GM21825 (cell line): Measurements from ENCODE around the gene SLC10A7.

Experiments
- ATAC-seq: cut with Tn5 transposase; IDR thresholded peaks from one replicate; pipeline ENCODE4 v1.9.1; 2021; ENCODE audit warnings: mild to moderate bottlenecking, moderate library complexity; ENCODE audit not compliant: unreplicated experiment

Gene SLC10A7, protein sequence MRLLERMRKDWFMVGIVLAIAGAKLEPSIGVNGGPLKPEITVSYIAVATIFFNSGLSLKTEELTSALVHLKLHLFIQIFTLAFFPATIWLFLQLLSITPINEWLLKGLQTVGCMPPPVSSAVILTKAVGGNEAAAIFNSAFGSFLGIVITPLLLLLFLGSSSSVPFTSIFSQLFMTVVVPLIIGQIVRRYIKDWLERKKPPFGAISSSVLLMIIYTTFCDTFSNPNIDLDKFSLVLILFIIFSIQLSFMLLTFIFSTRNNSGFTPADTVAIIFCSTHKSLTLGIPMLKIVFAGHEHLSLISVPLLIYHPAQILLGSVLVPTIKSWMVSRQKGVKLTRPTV

DNA sequence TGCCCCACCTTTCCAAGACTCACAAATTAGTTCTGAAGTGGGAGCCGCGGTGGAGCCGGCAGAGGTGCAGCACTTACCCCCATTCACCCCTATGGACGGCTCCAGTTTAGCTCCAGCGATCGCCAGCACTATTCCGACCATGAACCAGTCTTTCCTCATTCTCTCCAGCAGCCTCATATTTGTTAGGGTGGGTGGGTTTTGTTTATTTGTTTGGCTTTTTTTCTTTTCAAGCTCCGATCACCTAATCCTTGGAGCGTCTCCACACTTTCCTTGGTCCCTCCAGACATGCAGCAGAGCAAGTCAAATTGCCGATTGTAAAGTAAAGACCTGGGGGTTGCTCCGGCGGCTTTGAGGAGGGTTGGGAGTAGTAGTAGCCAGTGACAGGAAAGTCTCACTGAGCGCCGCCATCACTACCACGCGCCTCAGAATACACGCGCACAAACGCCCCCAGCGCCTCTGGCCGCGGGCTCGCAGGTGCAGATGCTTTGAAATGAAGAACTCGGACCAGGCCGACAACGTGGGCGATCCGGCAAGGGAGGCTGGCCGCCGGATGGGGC, at the start of gene SLC10A7:
Gene SLC10A7 (minus strand): TSS at position 400 of the 557 bp plus-strand sequence. CDS start 223 bp downstream, at position 177.
- peak; percentile 78 for ATAC-seq

DNA sequence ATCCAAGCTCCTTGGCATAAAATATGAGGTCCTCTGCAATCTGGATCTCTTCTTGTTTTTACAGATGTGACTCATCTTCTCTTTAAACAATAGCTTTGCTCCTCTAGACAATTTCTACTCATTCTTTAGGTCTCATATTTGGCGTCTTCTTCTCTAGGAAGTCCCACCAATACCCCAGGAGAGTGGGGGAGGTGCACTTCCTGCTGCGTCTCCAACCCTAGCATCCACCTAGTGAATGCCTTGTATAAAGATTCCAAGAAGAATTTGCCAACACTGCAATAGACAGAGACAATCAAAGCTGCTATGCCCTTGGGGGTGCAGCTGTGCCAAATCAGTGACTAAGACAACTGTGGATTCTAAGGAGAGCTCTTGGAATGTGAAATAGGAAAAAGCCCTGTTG, 45.7 kb upstream of the SLC10A7 start:
- no peak for ATAC-seq

DNA sequence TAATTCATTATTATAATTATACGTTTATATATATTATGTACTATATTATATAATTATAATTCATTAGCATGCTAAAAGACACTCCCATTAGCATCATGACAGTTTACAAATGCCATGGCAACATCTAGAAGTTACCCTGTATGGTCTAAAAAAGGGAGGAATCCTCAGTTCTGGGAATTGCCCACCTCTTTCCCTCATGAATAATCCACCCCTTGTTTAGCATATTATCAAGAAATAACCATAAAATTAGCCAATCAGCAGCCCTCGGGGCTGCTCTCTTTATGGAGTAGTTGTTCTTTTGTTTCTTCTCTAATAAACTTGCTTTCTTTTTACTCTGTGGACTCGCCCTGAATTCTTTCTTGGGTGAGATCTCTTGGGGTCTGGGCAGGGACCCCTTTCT, 42.8 kb upstream of the SLC10A7 start:
- no peak for ATAC-seq

DNA sequence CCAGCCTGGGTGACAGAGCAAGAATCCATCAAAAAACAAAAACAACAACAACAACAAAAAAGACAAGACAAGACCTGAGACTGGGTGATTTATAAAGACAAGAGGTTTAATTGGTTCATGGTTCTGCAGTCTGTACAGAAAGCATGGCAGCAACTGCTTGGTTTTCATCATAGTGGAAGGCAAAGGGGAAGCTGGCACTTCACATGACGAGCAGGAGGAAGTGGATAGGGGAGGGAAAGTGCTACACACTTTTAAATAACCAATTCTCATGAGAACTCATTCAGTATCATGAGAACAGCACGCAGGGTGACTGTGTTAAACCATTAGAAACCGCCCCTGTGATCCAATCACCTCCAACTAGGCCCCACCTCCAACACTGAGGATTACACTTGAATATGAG, 28.4 kb upstream of the SLC10A7 start:
- ATAC-seq: no peak

DNA sequence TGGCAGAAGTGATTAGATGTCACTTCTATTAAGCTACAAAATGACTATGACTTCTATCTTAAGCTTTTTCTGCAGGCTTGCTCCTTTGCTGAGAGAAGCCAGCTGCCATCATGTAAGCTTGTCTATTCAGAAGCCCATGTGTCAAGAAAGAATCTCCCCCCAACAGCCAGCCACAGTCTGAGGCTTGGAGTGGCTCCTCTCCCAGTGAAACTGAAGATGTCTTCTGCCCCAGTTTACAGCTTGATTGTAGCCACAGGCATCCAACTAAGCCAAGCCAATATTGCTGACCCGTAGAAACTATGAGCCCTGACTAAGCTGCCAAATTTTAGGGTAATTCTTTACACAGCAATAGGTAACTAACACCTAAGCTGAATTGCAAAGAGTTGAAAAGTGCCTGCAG, 26.7 kb upstream of the SLC10A7 start:
- ATAC-seq: no peak

DNA sequence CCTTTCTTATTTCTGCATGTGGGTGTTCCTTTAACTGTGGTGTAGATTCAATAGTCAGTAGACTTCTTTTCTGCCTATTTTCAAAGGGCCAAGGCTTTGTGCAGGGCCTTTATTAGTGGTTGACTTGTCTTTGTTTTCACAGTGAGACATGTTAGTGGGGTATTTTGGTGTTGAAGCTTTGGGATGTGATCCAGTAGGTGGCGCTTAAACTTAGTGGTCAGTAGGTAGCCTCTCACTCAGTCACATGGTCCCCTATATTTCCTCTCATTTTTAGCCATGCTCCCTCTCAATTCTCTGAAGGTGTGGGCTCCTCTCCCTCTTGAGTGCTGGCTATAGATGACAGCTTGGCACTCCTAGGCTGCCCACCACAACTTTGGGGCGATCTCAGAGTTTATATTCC, 23.4 kb upstream of the SLC10A7 start:
- no peak for ATAC-seq

DNA sequence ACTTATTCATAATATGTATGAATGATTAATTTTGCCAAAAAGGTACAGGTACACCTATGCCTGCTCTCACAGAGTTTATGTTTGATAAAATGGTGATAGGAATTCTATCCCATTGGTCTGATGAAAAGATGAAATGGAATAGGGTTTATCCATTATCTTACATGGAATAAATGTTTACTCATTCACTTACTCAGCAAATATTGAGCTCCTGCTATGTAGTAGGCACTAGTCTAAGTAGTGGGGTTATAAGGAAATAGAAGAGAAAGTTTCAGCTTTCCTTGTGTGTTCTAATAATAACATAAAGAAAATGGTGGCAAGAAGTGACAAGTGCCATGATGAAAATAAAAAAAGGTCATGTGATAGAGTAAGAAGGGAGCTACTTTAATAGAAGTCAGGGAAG, 12.4 kb upstream of the SLC10A7 start:
- no peak for ATAC-seq

DNA sequence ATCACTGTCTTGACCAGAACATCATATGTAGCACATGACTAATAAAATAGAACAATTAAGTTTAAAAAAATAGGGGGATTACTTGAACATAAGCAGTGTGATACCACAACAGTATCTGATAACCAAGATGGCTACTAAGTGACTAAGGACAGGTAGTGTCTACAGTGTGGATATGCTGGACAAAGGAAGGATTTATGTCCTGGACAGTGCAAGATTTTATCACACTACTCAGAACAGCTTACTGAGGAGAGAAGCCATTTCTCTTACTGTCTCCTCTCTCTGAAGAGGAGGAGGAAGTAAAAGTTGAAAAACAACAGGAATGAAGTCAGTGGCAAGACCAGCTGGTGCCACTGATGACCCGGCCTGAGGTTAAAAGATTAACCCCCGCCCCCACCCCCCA, 4.0 kb upstream of the SLC10A7 start:
- ATAC-seq: no peak

DNA sequence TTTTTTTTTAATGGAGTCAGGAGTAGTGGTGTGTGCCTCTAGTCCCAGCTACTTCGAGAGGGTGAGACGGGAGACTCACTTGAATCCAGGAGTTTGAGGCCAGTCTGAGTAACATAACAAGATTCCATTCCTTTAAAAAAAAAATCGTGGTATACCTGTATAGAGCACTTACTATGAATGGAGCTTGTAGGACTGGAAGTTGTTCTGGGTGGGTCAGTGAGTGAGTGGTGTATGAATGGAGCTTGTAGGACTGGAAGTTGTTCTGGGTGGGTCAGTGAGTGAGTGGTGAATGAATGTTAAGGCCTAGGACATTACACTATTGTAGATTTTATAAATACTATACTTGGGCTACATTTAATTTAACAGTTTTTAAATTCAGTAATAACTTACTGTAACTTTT, 2.9 kb upstream of the SLC10A7 start:
- no peak for ATAC-seq

DNA sequence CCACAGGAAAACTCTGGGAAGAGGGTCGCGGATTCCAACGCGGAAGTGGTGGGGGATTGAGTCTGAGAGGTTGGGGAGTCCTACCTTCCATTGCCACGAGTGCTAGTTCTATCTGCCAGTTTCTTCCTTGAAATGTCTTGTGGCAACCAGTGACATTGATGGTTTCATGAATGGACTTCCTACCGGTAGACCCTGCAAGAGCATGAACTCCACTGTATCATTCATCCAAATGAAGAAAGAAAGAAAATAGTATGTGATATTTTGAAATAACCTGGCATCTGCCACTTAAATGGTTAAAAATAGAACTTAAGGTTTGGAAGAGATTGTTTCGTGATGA, 1.1 kb upstream of the SLC10A7 start:
- peak; percentile 10 for ATAC-seq

DNA sequence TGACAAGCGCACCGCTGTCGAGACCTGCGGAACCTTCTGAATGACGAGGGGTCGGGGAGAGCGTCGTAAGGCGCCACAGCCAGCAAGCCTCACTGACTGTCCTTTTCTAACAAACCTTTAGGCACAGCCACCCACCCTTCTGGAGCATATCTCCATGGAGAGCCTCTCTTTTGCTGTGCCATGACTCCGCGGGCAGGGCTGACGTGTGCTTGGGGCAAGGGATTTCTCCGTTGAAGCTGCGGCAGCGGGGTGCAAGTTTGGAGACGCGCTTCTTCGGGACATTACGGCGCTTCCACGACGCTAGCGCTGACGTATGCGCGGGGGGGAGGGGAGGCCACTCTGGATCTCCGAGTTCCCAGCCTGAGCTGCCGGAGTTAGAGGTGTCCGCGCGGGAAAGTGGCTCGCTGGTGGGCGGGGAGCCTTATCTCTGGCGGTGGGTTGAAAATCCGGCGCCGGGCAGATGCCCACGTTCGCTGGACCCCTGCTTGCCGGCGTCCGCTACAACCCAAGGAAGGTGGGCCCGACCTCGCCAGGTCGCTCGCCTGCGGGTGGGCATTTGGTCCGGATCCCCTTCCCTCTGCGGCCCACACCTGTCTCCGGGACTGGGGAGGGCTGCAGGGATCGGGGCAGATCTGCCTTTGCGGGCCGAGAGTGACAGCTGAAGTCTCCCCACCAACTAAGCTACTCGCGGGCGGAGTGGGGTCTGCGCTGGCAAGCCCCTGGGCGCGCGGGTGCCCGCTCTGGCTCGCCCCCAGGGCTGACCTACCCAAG, 543 bp upstream of the SLC10A7 start:
- peak; percentile 82 for ATAC-seq

DNA sequence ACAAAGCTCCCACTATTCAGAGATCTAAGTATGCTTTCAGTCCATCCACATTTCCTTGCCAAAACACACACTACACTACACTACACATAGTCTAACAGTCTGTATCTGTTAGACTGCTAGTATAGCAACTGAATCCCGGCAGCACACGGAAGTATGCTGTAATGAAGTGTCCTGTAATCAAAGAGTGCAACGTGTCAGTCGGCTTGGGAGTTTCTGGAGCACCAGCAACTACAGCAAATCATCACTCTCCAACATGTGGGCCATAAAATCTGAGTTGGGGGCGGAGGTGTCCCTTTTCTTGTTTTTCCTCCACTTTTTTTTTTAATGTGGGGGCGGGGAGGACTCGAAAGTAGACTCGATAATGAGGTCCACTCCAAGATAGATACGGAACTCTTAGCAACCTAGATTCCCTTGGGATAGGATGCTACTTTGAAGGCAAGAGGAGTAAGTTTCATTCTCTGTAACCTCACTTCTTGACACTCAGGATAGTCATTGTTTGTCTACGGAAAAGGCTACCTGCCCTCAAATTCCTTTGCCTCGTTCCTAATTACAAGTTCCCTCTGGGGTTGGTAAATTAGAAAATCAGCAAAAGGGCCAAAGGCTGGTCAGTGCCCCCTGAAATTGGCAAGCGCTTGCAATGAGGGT, 722 bp downstream of the SLC10A7 start:
- peak; percentile 40 for ATAC-seq

DNA sequence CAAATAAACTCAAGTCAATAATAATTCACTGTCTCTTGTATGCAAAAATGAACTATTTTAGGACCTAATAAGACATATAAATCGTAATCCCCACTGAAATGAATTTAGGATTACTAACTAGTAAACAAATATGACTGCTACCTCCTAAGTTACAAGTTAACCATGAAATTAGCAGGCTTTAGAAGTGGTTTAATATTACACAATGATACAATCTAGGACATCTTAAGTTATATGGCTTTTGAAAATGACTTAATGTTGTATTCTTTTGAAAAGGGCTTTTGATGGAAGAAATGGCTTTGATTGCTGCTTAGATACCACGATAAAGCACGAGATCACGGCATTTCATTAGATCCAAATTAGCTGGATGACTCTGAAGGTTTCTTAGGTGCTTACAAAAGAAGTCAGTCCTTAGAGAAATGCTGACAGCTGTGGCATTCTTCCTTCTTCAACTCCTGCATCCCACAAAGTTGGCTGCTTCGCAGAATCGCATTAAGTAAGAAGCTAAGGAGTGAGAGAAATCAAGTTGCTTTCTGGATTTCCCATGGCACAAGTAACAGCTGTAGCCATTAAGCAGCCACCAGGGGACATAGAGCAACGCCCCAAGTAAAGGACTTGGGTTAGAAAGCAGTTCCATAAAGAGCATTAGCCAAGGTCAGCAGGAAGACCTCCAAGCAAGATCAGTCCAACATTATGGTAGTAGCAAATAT, 6.9 kb downstream of the SLC10A7 start:
- ATAC-seq: no peak

DNA sequence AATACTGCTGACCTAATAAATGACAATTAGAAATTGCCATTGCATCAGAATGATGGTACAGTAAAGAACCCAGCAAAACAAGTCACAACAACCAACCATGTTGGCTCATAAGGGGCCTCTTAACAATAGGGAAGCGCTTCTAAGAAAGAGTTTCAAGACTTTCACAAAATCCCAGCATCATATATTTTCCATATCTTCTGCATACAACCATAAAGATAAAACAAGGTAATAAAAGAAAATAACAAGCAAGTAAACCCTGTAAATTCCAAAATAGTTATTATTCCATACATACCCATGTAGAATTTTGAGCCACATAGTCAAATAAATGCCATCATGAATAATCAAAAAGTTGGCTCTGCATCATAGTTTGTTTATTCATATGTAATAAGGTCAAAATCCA, 8.2 kb downstream of the SLC10A7 start:
- ATAC-seq: no peak

DNA sequence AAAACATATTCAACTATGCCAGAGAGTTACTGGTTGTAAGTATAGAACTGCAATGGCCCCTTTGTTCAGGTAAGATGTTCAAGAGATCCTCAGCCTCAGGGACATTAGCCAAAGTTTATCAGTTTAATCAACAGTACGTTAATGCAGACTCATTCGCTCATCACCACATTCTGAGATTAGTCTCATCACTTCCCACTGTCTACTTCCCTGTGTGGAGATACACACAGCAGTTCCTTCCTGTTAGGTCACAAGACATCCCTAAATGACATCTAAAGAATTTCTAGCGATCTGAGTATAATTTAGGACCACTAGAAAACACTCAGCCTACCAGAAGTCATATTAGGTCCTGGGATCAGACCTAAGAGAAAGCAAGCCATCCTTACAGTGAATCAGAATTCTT, 10.4 kb downstream of the SLC10A7 start:
- no peak for ATAC-seq

DNA sequence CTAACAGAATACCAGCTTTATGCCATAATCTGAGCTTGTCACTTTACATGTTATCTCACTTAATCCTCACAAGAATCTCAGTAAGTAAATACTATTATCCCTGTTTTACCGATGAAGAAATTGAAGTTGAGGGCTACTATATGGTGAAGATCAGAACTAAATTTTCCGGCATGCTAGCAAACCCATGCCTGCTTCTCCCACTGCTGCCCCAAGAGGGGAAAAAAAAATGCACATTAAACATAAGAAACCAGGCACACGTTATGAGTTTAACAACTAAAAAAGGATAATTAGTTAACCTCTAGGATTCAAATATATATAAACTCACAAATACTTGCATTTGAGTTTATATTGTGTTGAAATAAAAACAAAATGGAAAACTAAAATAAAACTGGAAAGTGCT, 10.8 kb downstream of the SLC10A7 start:
- no peak for ATAC-seq

DNA sequence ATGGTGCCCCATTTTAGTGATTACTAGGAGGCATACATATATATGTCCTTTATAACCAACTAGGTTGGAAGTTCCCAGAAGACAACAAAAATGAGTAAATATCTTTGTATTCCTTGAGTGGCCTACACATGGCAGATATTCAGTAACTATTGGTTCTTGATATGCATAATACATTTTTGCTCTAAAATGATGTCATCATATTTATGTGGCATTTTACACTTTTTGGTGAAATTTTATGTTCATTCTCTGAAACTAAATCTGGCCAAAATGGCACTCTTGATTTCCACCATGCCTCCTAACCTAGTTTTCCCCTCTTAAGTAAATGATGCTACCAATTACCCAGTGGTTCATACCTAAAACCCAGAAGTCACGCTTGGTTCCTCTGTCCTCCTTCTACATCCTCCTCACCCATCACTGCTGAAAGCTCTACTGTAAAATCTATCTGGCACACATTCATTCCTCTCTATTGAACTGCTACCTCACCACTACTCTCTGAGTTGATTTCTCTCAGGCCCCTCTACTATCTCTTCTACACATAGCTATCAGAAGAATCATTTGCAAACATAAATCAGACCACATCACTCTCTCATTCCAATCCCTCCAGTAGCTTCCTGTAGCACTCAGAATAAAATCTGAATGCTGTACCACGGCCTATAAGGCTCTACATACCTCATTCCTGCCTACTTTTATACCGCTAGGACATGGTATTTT, 13.4 kb downstream of the SLC10A7 start:
- no peak for ATAC-seq

DNA sequence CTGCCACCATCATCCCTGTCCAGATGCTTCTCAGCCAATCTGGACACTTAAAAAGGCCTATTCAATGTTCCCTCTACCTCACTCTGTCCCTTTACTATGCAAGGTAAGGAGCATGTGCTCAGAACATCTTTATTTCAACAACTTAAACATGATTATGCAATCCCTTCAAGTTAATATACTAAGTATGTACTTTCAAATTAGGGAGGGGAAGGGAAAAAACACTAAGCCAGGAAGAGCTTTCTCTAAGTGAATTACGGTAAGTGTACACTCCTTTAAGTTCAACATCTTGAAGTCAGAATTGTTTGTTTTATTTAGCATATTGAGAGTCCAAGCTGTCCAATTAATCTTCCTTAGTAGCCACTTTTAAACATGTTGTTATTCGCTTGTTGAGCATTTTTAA, 14.1 kb downstream of the SLC10A7 start:
- ATAC-seq: no peak

DNA sequence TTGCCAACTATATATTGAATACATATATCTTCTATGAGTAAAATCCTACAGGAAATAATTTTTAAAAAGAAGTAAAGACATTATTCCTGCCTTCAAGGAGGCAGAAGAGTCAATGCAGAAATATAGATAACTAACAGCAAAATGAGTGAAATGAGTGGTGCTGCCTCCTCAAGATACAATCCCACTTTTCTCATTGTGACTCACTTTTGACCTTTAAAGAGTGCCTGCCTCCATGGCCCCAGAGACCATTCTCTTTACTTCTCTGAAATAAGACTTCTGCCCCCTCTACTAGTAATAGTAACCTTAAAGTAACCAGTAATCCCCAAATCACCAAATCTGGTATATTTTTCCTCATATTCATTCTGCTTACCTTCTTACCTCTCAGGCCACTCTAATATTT, 15.5 kb downstream of the SLC10A7 start:
- ATAC-seq: no peak

DNA sequence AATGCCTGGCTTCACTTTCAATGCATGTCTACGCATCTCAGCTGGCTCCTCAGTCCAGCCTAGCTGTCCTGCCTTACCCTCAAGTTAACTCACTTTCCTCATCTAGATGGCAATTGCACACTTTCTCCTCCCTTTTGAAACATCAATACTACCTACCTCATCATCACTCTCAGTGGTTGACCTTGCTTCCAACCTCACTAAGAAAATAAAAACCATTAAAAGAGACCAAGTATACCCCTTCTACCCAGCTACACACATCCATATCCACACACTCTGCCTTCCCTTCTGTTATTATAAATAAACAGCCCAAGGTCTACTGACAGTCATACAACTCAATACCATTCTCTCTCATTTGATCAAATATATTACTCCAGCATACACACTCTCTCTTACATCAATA, 21.5 kb downstream of the SLC10A7 start:
- ATAC-seq: no peak

DNA sequence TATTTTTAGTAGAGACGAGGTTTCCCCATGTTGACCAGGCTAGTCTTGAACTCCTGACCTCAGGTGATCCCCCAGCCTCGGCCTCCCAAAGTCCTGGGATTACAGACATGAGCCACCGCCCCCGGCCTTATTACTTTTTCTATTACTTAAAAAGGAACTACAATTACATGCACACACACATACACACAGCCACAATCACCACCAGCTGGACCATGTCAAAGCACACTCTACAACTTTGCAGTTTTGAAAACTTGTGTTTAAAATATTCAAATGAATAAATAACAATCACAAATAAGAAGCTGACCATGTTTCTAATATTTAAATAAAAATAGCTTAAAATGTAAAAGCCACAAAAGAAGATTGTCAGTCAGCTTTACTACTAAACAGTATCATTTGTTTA, 23.4 kb downstream of the SLC10A7 start:
- ATAC-seq: no peak
